Measurements from ENCODE around the gene LIG4.

DNA sequence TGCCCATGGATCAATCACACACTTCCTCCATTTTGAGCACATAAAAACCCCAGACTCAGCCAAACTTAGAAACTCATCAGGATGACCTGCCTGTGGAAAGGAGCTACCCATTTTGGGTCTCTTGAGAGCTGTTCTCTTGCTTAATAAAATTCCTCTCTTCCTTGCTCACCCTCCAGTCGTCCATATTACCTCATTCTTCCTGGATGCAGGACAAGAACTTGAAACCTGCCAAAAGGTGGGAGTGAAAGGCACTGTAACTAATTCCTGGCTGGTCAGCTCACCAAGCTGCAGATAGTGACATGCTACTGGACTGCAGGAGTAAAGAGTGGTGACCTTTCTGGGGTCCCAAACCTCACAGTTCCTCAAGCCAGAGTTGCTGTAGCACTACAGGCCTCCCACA lies 20.2 kb downstream of the LIG4 start:
- TF ChIP-seq CTCF (IDR thresholded peaks at IDR 0.05; ENCODE audit: low read depth, low read length) (no peak), EZH2phosphoT487 (IDR thresholded peaks at IDR 0.05; ENCODE audit: low read depth) (no peak)

Measured in OCI-LY3 (cell line).